Stimulated activated CD4-positive, alpha-beta T cell treated with anti-CD3 and anti-CD28 coated beads, Interleukin-15, amount 100 ng/mL, for 48 hours (primary cell): ENCODE data around the gene KRT23.
A peak's percentile ranks its signal among the peaks of the same experiment; 100 is the strongest.

Experiments
- DNase-seq, 2 donors: peaks; one replicate each; pipeline ENCODE4 v3.0.0-alpha.2; 2020; ENCODE audit warnings: low read depth in 2 of 2

KRT23 gene, protein sequence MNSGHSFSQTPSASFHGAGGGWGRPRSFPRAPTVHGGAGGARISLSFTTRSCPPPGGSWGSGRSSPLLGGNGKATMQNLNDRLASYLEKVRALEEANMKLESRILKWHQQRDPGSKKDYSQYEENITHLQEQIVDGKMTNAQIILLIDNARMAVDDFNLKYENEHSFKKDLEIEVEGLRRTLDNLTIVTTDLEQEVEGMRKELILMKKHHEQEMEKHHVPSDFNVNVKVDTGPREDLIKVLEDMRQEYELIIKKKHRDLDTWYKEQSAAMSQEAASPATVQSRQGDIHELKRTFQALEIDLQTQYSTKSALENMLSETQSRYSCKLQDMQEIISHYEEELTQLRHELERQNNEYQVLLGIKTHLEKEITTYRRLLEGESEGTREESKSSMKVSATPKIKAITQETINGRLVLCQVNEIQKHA

DNA sequence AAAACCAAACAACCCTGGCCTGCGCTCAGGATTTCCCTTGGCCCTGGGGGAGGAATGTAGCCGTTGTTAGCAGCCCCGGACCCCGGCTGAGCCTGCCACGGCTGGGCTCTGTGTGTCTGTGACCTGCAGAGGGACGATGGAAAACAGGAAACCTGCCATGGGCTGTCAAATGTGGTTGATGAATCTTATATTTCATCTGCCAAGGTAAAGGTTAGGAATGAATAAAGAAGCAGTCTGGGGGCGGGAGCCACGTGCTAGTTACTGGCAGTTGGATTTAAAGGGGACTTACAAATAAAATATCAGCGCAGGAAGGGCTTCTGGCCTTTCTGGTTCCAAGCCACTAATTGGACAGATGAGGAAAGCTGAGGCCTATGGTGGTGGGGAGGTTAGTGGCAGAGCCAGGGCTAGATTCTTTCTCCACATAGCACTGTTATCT is at the start of gene KRT23:
Gene KRT23 (minus strand): TSS at position 263 of the 436 bp plus-strand sequence. CDS start 1,043 bp downstream, outside the sequence.
- no peak for DNase-seq

DNA sequence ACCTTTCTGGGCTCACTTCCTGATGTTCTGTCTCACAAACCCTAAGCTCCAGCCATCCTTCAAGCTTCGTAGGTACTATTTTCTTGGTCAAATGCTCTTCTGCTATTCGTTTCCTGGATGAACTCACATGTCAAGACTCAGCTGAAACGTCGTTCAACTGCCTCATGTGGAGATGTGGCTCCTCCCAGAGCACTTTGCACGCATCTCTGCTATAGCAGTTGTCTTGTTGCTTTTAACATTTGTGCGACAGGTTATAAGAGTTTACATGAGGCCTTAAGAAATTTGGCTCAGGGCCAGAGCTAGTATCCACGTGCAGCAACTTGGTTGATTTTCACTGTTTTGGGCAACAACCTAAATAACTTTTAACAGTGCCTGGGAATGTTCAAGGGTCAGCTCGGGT is 49.5 kb upstream of the KRT23 start:
- DNase-seq: no peak

DNA sequence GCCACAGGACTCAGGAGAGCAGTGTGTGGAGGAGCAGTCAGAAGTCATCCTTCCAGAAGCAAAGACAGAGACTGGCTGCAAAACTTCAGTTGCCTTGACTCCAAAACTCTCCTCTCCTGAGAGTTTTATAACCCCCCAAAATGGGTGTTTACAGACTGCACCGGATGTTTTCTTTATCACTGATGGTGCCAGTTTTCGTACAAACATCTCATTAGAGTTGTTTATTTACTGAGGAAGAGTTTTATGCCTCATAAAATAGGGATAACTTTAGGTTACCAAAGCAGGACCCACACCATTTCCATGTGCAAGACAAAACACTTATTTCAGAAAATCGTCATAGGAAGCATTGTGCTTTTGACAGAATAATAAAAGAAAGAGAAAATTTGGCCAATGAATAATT is 46.8 kb upstream of the KRT23 start, which contains the start of gene KRT40:
Gene KRT40 (minus strand): TSS at position 101 of the 400 bp plus-strand sequence. CDS start 53 bp downstream, at position 48.
- no peak for DNase-seq

DNA sequence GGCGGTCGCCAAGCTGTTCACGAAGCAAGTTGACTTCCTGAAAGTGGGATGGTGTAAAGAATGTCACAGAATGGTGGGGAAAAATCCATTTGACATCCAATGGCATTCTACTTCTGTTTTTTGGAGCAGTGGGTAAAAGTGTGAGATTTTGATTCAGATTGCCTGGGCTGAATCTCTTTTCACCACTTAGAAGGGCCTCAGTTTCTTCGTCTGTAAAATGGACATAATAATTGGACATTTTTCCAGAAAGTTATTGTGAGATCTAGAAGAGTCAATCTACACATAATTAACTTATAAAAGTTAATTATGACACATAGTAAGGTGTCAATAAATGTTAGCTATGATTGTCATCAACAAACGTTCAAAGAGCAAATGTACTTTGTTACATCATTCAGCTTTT is 43.7 kb upstream of the KRT23 start:
- no peak for DNase-seq

DNA sequence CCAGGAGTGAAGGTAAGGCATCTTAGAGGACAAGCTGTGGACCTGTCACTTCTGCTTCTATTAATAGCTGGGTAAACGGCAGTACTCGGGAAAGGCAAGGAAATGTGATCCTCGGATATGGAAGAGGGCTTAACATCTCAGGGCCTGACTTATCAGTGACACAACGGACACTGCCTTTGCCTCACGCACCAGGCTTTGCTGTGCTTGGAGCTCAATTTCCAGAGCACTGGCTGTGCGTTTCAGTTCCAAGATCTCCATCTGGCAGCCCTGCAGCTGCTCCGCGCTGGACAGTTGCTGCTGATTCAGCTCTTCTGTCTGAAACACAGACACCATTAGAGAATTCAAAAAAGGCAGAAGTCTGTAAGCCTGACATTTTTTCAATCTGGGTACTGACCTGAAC is 43.1 kb upstream of the KRT23 start:
- DNase-seq: no peak

DNA sequence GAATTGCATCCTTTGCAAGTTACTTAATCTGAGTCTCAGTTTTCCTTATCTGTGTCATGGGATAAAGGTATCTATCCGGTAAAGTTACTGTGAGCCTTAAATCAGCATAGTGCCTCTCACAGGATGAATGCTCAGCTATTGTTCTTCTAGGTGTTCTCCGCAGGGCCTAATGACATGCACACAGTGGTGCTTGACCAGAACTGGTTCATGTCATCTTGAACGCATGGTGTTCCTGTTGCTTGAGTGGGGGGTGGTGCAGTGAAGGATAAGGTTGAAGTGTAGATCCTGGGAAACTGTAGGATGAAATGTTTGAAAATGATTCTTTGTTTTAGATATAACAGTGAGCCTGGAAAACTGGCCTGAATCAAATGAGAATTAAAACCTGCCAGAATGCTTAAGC is 42.7 kb upstream of the KRT23 start:
- no peak for DNase-seq

DNA sequence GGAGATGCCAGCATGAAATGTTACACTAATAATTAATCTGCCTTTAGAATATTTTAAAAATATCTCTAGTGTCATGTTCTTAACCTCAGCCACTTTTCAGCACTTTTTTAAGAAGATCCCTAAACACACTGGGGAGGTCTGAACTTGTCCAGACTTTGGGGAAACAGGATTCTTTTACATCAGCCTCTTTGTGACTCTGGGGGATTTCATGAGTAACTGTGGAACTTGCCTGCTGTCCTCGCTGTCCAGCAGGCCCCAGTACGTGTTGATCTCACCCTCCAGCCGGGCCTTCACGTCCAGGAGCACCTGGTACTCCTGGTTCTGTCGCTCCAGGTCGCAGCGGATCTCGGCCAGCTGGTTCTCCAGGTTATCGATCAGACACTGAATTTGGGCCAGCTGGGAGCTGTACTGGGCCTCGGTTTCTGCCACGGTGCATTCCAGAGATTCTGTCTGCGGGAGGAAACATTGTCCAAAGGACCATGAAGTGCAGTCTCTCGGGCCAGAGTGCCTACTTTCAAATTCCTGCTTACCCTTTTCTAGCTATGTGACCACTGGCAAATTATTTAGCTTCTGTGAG is 41.2 kb upstream of the KRT23 start:
- DNase-seq: no peak

DNA sequence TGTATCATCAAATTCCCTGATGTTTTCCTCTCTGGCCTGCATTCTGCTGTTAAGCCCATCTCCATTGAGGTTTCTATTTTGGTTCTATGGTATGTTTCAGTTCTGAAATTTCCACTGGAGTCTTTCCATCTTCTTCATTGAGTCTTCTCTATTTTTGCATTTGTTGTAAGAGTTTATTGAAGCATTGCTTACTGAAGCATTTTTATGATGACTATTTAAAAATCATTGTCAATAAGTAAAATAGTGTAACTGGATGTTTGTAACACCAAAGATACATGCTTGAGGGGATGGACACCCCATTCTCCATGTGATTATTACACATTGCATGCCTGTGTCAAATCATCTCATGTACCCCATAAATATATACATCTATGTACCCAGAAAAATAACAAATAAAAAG is 38.1 kb upstream of the KRT23 start:
- DNase-seq: no peak

DNA sequence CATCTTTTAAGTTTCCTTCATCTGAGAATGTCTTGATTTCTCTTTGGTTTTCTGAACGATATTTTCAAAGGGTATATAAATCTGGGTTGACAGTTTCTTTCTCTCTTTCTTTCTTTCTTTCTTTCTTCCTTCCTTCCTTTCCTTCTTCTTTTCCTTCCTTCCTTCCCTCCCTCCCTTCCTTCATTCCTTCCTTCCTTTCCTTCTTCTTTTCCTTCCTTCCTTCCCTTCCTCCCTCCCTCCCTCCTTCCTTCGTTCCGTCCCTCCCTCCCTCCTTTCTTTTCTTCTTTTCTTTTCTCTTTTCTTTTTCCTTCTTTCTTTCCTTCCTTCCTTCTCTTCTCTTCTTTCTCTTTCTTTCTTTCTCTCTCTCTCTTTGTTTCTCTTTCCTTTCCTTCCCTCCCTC is 36.9 kb upstream of the KRT23 start:
- DNase-seq: no peak

DNA sequence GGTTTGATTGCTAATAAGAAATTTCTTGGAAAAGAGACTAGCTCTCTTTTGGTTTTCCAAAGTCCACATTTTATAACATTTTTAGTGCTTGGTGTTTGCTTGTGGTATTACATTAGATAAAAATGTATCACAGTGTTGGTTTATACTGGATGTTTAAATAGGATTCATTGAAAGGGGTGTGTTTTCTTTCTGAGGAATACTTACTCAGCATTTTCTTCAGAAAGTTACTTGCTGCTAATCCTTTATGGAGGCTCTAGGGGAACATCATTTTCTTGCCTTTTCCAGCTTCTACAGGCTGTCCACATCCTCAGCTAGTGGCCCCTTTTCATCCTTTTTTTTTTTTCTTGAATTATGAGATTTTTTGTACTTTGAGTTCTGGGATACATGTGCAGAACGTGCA is 30.1 kb upstream of the KRT23 start:
- no peak for DNase-seq

DNA sequence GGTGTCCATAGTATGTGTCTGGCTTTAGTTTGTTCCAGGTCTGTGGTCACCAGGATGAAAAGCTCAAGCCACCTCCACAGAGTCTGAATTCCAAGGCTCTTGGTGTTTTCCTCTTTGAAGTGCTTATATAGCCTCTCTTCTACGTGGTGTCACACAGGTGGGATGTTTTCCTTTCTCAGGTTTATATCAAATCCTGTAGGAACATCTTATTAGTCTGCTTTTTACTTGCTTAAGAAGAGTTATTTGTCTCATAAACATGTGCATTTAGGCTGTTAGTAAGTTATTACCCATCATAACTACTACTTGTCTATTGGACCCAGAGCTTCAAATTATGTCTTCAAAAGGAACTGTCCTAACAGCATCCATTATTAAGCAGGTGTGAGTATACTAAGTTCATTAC is 29.4 kb upstream of the KRT23 start, which contains the start of gene KRT39:
Gene KRT39 (minus strand): TSS at position 101 of the 400 bp plus-strand sequence. CDS start 92 bp downstream, at position 9.
- DNase-seq: no peak

DNA sequence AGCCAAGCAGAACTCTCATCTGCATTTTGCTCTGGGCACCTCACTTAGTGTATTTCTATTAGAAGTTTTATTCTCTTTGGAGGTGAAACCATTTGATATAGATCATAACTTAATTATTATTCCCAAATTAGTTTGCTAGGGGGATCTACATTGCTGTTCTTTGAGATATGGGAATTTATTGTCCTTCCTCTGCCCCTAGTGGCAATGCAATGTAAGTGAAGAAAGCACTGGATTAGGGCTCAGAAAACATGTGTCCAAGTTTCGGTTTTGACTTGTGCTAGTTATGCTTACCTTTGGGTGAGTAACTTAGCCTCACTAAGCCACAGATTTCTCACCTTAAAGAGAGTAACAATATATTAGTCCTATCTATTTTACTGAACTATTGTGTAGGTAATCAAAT is 26.4 kb upstream of the KRT23 start:
- DNase-seq: no peak

DNA sequence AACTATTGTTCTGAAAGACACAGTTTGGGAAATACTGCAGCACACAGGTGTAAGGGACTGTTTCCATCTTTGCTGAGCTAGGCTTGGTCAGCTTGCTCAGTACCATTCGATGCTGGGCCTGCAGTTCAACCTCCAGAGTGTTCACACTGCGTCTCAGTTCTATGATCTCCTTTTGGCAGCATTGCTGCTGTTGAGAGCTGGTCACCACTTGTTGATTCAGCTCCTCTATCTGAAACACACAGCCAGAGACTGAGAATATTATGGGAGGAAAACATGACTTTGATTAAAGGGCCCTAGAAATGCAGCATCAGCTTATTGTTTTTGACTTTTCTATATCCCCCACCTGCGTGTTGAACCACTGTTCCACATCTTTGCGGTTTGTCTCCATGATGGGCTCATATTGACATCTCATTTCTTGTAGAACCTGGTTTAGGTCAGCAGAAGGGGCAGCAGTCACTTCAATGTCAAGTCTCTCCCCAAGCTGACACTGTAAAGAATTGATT is 24.7 kb upstream of the KRT23 start:
- DNase-seq: no peak

DNA sequence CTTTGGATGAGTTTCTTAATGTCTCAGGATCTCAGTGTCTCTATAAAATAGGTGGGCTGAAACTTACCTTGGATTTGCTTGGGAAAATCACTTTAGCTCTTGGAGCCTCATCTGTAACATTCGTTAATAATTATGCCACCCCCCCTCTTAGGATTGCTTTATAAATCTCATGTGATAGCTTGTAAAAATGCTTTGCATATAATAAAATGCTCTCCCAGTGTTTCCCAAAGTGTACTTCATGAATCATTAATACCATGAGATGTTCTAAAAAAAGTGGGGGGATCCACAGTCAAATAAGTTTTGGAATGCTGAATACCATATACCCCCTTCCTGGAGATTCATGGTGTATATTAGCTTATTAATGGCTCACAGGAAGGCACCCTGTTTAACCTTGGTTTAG is 24.1 kb upstream of the KRT23 start:
- no peak for DNase-seq

DNA sequence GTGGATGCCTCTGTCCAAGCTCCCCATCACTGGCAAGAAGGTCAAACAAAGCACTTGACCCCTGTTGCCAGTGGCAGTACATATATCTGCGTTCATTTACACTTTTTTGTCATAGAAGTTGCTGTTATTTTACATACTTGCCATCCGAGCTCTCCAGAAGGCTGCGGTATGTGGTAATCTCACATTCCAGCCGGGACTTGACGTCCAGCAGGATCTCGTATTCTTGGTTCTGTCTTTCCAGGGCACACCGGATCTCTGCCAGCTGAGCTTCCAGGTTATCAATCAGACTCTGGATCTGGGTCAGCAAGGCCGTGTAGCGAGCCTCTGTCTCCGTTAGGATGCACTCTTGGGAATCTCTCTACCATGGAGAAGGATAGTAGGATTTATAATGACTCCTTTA is 22.7 kb upstream of the KRT23 start:
- DNase-seq: no peak

DNA sequence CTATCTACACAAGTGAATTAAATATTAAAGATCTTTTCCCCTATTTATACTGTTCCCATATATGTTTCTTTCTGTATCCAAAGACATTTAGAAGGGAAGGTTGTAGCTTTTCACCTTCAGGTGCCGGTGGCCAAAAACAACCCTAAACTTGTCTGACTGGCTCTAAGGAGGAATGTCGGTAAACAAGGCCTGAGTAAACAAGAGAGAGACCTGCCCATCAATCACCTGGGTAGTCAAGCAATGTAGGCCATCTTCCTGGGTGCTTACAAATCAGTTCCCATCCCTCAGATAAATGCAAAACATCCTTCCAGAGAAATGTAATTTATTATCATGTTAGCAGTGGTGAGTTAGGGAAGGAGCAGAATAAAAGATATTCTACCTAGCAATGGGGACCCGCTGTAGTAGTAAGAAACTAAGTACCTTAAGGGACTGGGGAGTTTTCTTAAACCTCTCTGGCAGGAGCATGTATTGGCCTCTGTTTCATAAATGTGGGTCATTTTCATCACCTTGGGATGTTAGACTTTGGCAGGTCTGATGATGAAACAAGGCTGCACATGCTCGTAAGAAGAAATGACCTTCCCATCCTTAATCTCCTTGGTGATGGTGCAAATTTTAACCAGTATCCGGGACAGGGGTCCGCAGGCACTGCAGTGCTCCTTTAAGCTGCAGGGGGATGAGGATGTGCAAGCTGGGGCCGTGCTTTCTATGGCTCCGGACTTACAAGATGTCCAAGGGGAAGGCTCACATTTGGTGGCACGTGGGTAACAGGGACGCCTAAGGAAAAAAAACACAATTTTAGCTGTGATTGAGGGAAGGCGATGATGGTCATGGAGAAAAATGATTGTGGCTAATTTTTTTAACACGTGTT is 20.9 kb upstream of the KRT23 start:
- DNase-seq: no peak

DNA sequence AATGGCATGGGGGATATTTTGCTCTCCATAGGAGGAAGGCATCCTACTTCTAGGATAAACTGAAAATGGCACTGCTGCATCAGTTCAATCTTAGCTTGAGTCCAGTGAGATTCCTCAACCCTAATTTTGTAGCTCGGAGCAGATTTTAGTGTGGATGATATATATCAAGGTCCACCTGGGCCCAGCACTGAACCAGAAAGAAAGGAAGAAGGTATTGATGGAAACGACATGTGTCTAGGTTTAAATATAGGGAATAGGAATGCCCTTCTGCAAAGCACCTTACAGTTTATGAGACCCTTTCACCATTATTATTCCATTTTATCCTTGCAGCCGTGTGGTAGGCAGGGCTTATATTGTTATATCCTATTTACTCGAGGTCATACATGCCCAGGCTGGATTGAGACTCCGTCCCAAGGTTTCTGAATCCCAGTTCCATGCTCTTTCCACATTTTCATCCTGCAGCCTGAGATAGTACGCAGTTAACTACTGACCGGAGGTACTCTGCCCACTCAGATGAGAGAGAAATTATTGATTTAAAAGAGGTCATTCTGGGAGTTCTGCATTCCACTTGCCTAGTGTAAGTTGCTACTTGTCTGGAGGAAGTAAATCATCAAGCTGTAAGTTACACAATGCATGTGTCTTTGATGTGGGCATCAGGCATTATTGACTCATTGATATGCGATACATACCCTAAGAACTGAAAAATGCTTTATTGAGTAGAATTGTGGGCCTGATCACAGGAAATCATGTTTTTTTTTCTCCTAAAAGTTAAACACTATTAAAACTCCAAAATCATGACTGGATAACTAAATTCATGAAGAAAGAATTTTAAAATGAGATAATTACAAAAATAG is 19.2 kb upstream of the KRT23 start:
- no peak for DNase-seq

DNA sequence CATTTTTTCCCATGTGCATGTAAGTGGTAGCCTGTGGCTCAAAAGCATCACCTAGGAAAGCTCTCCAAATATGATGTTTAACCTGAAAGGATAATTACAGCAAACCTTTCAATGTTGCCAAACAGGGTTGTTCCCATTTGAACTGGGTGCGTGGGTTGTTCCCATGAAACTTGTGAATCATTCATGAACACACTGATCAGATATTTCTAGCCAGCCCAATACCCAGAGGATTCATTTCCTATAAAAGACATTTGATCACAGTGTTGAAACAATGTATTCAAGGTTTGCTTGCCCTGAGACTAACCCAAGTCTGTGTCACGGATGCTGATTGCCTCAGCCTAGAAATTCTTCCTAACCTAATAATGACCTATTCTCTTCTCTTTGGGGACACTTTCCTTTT is 16.4 kb upstream of the KRT23 start:
- DNase-seq: peak in 1 of 2 donors; percentile 9

DNA sequence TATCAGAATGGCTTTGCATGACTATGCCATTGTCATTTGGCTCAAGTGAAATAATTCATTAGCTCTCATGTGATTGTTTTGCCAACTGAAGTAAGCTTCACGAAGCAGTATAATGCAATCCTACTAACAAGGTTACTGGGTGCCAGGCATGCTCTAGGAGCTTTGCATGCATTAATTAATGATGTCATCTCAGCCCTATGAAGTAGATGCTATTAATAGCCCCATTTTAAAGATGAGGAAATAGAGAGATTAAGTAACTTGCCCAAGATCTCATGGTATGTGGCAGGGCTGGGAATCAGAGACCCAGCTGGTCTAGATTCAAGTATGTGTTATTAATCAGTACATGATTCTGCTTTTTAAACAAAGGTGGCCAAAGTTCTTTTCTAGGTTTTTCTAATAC is 15.2 kb upstream of the KRT23 start:
- no peak for DNase-seq

DNA sequence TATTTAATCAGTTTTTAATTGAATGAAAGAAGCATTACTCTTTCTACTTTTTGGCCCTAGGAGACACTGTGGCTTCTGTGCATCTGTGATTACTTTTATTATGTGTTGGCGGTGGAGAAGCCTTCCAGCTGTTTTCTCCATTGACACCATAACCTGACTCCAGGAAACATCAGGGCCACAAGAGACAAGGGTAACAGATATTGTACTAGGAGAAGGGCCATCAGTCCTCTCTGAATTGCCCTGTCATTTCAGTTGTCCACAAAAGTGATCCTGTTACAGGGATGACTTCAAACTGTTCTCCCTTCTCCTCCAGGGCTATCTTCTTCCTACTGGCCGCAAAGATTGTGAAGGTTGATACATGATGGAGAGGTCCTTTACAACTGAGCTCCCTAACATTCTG is 14.7 kb upstream of the KRT23 start:
- no peak for DNase-seq

DNA sequence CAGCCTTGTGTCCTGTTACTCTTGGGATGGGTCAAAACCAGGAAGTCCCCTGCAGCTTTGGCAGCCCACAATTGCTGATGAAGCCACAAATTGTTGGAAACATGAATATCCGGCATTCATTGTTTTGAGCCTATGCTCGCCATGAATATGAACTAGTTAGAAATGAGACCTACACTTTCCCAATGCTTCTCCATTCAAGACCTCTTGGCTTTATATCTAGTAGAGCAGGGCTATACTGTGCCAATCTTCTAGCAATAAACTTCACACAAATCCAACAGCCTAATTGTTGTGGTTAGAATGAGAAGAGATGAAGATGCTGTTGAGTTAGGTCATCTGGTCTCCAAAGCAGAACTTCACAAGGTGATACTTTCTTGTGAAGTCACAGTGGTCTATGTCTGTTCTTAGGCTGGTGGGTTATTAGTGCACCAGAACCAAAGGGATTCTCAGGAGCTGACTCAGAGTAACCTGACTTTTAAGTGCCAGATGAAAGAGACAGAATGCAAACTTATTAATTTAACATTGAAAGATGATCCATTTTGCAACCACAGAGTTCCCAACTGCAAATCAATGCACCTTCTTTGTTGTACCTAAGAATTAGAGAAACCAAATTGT is 13.7 kb upstream of the KRT23 start:
- no peak for DNase-seq
